Activated naive CD4-positive, alpha-beta T cell (primary cell): ENCODE data around the gene SLC12A5.

Experiments
- DNase-seq, 4 experiments: peaks; one replicate each; lab custom pipeline; 2025; lab: John Stamatoyannopoulos, UW

Gene SLC12A5

GRCh38 chr20:46027245-46027853, 1.7 kb upstream of the SLC12A5 start:
- DNase-seq = no peak

- no peak for DNase-seq
Observed at GRCh38 chr20:46028110-46028509, 905 bp upstream of the SLC12A5 start.

- DNase-seq = no peak
Observed at GRCh38 chr20:46030284-46031013, 1.4 kb downstream of the SLC12A5 start.

GRCh38 chr20:46031014-46031569, 2.1 kb downstream of the SLC12A5 start:
- no peak for DNase-seq

GRCh38 chr20:46031701-46032254, 2.8 kb downstream of the SLC12A5 start:
- DNase-seq = no peak

GRCh38 chr20:46034039-46034438, 5.0 kb downstream of the SLC12A5 start:
- no peak for DNase-seq

GRCh38 chr20:46035253-46035652, 6.2 kb downstream of the SLC12A5 start:
- no peak for DNase-seq

GRCh38 chr20:46035713-46036112, 6.7 kb downstream of the SLC12A5 start:
- no peak for DNase-seq

- no peak for DNase-seq
Observed at GRCh38 chr20:46036370-46036769, 7.4 kb downstream of the SLC12A5 start.

- DNase-seq = no peak
Observed at GRCh38 chr20:46037036-46037435, 8.0 kb downstream of the SLC12A5 start.

GRCh38 chr20:46040902-46041535, 12.0 kb downstream of the SLC12A5 start:
- DNase-seq = peak in 3 of 4 experiments; percentile 14 to 41 (median 24)

- DNase-seq = no peak
Observed at GRCh38 chr20:46043556-46043955, 14.5 kb downstream of the SLC12A5 start.

GRCh38 chr20:46044896-46045295, 15.9 kb downstream of the SLC12A5 start:
- no peak for DNase-seq

GRCh38 chr20:46046588-46047310, 17.7 kb downstream of the SLC12A5 start:
- no peak for DNase-seq

GRCh38 chr20:46047821-46048220, 18.8 kb downstream of the SLC12A5 start:
- DNase-seq = no peak

GRCh38 chr20:46049190-46049589, 20.2 kb downstream of the SLC12A5 start:
- DNase-seq = no peak

- DNase-seq = no peak
Observed at GRCh38 chr20:46049815-46050214, 20.8 kb downstream of the SLC12A5 start.

- DNase-seq = no peak
Observed at GRCh38 chr20:46050444-46050843, 21.4 kb downstream of the SLC12A5 start.

GRCh38 chr20:46050885-46051284, 21.9 kb downstream of the SLC12A5 start:
- no peak for DNase-seq

GRCh38 chr20:46051556-46052308, 22.7 kb downstream of the SLC12A5 start:
- DNase-seq = no peak

GRCh38 chr20:46053416-46053815, 24.4 kb downstream of the SLC12A5 start:
- DNase-seq = no peak
